ENCODE data around the gene NRF1. TPM values are rescaled to one million over a fixed set of nuclear protein-coding genes. Genes with fewer than 3 reads are reported as not detected.

NRF1 gene
- total and polyA plus RNA-seq, 2 donors: 13.8 to 14.4 TPM

DNA sequence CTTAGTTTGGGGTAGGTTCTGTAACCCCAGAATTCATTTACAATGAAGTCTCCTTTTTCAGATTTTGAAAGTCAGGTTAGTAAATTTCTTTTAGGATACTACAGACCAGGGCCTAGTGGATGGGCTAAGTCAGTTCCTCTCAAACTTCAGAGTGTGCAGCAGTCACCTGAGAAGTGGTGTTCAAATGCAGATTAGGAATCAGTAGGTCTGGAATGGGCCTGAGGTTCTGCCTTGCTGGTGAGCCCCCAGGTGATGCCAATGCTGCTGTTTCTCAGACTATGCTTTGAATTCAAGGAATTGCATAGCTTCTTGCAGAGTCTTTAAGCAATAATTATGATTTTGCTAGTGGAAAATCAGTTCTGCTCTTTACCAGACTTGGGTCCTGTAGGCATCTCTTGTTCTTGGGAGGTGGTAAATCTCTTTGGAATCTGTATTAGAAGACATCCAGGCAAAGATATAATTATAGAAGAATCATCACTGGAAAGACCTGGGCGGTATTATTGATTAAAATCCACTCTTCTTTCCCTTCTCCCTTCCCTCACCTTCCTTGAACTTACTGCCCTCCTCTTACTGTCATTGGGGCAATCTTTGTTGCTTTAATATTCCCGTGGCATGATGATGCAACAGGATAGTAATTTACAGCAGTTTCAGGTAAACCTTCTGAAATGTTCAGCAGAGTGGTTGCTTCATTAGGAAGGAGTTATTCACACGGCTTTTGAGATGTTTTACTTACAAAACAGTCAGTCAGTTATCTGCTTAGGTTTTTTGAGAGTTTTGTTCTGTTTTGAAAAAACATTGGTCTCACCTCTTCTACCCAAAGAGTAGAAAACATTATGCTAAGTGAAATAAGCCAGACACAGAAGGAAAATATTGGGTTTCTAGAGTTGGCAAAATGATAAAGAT is 87.2 kb downstream of the NRF1 start:
- DNase-seq (ENCODE audit: low read depth in 6 of 9, low spot score in 9 of 9): no peak
- 99% methylated on average over 3 of the region's 3 CpGs for WGBS
- no peaks in the 10 kb centered on the region for H3K9me3 ChIP-seq (ENCODE audit: control insufficient read depth in 2 of 2, insufficient read depth in 1 of 2, low read length in 1 of 2)
- no peaks in the 10 kb centered on the region for H3K4me1 ChIP-seq (ENCODE audit: control insufficient read depth in 2 of 2, insufficient read depth in 2 of 2, low read length in 2 of 2)
- peaks cover 0 to 27% of the 10 kb centered on the region in 2 donors for H3K36me3 ChIP-seq (ENCODE audit: control insufficient read depth in 2 of 2, insufficient read depth in 2 of 2, low read length in 1 of 2)
- no peak overlapping the region for H3K4me3 ChIP-seq (ENCODE audit: low read length in 2 of 2)
- no peak overlapping the region for H3K27ac ChIP-seq (ENCODE audit: low read depth in 1 of 2, low read length in 1 of 2)
- H3K27me3 ChIP-seq (ENCODE audit: control insufficient read depth in 2 of 2, insufficient read depth in 1 of 2, low read length in 1 of 2): no peaks in the 10 kb centered on the region

DNA sequence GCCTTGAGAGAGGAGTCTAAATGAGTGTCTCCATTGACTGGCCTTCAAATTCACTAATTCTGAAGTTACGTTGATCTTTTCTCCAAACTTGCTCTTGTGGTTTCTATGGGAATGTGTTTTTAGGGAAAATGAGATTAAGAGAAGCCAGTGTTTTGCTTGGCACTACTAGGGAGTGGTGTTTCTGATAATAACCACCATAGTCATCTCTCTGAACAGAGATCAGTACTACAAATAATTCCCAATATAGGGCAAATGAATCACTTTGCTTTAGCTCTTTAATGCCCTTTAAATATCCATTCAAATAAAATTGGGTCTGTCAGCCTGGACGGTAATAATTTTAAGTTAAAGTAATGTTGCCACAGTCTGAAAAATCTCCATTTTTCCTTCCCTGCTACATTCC is 90.8 kb downstream of the NRF1 start:
- Histone ChIP-seq H3K27ac (ENCODE audit: low read depth in 1 of 2, low read length in 1 of 2) (no peak overlapping the region), H3K27me3 (ENCODE audit: control insufficient read depth in 2 of 2, insufficient read depth in 1 of 2, low read length in 1 of 2) (no peaks in the 10 kb centered on the region), H3K4me1 (ENCODE audit: control insufficient read depth in 2 of 2, insufficient read depth in 2 of 2, low read length in 2 of 2) (no peaks in the 10 kb centered on the region), H3K4me3 (ENCODE audit: low read length in 2 of 2) (no peak overlapping the region), H3K36me3 (ENCODE audit: control insufficient read depth in 2 of 2, insufficient read depth in 2 of 2, low read length in 1 of 2) (peaks cover 5 to 30% of the 10 kb centered on the region in 2 donors), H3K9me3 (ENCODE audit: control insufficient read depth in 2 of 2, insufficient read depth in 1 of 2, low read length in 1 of 2) (no peaks in the 10 kb centered on the region)
- no peak for DNase-seq (ENCODE audit: low read depth in 6 of 9, low spot score in 9 of 9)
- 98% methylated on average over 2 of the region's 2 CpGs for WGBS

DNA sequence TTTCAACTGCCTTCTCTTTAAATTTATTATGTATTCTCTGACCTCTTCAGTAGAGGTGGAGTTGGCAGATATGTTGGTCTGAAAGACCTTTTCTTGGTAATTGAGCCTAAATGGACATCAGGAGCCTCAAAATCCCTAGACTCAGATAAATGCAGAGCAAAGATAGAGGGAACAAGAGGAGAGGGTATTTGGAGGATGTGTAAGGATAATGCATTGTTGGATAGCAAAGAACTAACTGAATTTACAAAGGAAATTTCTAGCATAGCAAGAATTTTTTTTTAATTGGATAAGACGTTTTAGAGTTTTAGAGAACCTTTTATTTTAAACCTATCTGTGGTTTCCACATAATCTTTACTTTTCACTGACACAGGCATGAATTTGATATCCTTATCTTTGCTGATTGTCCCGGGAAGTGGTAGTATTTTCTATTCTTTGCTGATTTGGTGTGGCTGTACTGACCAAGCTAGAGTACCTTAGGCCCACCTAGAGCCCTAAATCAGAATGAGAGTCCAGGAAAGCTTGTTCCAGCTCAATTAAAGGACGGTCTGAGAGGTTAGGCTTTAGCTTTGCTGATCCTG is 91.3 kb downstream of the NRF1 start:
- no peaks in the 10 kb centered on the region for H3K4me1 ChIP-seq (ENCODE audit: control insufficient read depth in 2 of 2, insufficient read depth in 2 of 2, low read length in 2 of 2)
- H3K27ac ChIP-seq (ENCODE audit: low read depth in 1 of 2, low read length in 1 of 2): no peak overlapping the region
- H3K4me3 ChIP-seq (ENCODE audit: low read length in 2 of 2): no peak overlapping the region
- H3K36me3 ChIP-seq (ENCODE audit: control insufficient read depth in 2 of 2, insufficient read depth in 2 of 2, low read length in 1 of 2): peaks cover 5 to 30% of the 10 kb centered on the region in 2 donors
- H3K27me3 ChIP-seq (ENCODE audit: control insufficient read depth in 2 of 2, insufficient read depth in 1 of 2, low read length in 1 of 2): no peaks in the 10 kb centered on the region
- H3K9me3 ChIP-seq (ENCODE audit: control insufficient read depth in 2 of 2, insufficient read depth in 1 of 2, low read length in 1 of 2): no peaks in the 10 kb centered on the region
- WGBS: 98% methylated on average over 3 of the region's 3 CpGs
- no peak for DNase-seq (ENCODE audit: low read depth in 6 of 9, low spot score in 9 of 9)

DNA sequence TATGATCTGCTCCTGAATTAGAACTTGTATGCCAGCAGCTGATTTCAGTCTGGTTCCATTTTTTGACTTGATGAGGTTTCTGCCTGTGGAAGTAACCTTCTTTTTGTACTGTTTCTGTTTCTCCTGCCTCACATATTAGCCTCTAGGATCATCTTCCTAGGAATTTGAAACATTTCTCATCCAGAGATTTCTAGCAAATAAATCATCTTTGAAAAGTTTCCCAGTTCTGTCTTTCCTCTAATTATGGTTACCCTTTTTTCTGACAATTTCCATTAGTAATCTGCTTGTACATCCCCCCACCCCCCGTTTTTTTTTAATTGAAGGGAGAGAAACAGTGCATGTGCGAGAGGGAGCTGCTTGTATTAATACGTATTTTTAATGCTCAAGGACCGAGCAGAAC is 92.2 kb downstream of the NRF1 start:
- WGBS: 97% methylated on average over 4 of the region's 4 CpGs
- Histone ChIP-seq H3K36me3 (ENCODE audit: control insufficient read depth in 2 of 2, insufficient read depth in 2 of 2, low read length in 1 of 2) (peaks cover 6 to 33% of the 10 kb centered on the region in 2 donors), H3K27me3 (ENCODE audit: control insufficient read depth in 2 of 2, insufficient read depth in 1 of 2, low read length in 1 of 2) (no peaks in the 10 kb centered on the region), H3K9me3 (ENCODE audit: control insufficient read depth in 2 of 2, insufficient read depth in 1 of 2, low read length in 1 of 2) (no peaks in the 10 kb centered on the region), H3K4me3 (ENCODE audit: low read length in 2 of 2) (no peak overlapping the region), H3K27ac (ENCODE audit: low read depth in 1 of 2, low read length in 1 of 2) (no peak overlapping the region), H3K4me1 (ENCODE audit: control insufficient read depth in 2 of 2, insufficient read depth in 2 of 2, low read length in 2 of 2) (no peaks in the 10 kb centered on the region)
- DNase-seq (ENCODE audit: low read depth in 6 of 9, low spot score in 9 of 9): no peak

DNA sequence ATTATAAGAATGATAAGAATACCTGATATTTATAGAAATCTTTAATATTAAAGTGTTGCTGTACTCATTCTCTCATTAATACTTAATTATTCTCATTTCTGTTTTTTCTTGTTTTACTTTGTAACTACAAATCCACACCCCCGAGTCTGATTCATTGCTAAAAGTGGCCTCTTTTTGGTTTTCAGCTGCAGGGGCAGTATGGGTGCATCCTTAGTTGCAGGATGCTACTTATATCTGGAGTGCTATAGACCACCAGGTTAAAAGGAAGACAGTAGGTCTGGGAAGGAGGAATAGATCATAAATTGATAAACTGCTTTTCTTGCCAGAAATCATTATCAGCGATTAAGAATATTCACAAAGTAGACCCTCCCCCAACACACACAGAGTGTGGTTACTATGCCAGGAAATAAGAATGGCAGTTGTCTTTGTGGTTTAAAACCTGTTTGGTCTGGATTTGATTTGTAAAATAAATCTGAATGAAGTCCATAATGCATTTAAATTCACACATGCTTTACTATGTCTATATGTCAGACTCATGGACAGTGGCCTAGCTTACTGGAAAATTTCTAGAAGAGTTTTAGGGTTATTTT is 96.5 kb downstream of the NRF1 start:
- Histone ChIP-seq H3K36me3 (ENCODE audit: control insufficient read depth in 2 of 2, insufficient read depth in 2 of 2, low read length in 1 of 2) (peaks cover 35 to 53% of the 10 kb centered on the region in 2 donors), H3K4me3 (ENCODE audit: low read length in 2 of 2) (no peak overlapping the region), H3K9me3 (ENCODE audit: control insufficient read depth in 2 of 2, insufficient read depth in 1 of 2, low read length in 1 of 2) (no peaks in the 10 kb centered on the region), H3K4me1 (ENCODE audit: control insufficient read depth in 2 of 2, insufficient read depth in 2 of 2, low read length in 2 of 2) (no peaks in the 10 kb centered on the region), H3K27me3 (ENCODE audit: control insufficient read depth in 2 of 2, insufficient read depth in 1 of 2, low read length in 1 of 2) (no peaks in the 10 kb centered on the region), H3K27ac (ENCODE audit: low read depth in 1 of 2, low read length in 1 of 2) (no peak overlapping the region)
- WGBS: 26% methylated on average over 2 of the region's 2 CpGs
- DNase-seq (ENCODE audit: low read depth in 6 of 9, low spot score in 9 of 9): peak in 2 of 9 donors; percentile 3 to 36

DNA sequence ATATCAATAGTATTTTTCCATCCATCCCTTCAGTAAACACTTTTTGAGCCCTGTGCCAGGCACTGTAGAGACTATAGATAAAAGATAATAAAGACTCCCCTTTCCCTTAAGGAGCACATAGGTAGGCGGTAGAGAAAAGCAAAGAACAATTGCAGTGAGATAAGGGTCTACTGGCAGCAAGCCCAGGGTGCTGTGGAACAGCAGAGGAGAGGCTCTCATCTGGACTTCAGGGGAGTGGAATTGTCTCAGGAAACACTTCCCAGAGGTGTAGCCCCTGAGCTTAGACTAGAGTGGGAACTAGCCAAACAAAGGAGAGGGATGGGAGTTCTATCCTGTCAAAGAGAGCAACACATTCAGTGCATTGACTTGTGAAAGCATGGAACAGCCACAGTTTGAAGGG is 102.0 kb downstream of the NRF1 start:
- Histone ChIP-seq H3K4me3 (ENCODE audit: low read length in 2 of 2) (no peak overlapping the region), H3K9me3 (ENCODE audit: control insufficient read depth in 2 of 2, insufficient read depth in 1 of 2, low read length in 1 of 2) (no peaks in the 10 kb centered on the region), H3K4me1 (ENCODE audit: control insufficient read depth in 2 of 2, insufficient read depth in 2 of 2, low read length in 2 of 2) (no peaks in the 10 kb centered on the region), H3K36me3 (ENCODE audit: control insufficient read depth in 2 of 2, insufficient read depth in 2 of 2, low read length in 1 of 2) (peaks cover 63 to 81% of the 10 kb centered on the region in 2 donors), H3K27ac (ENCODE audit: low read depth in 1 of 2, low read length in 1 of 2) (no peak overlapping the region), H3K27me3 (ENCODE audit: control insufficient read depth in 2 of 2, insufficient read depth in 1 of 2, low read length in 1 of 2) (no peaks in the 10 kb centered on the region)
- WGBS: 98% methylated on average over 1 of the region's 1 CpG
- DNase-seq (ENCODE audit: low read depth in 6 of 9, low spot score in 9 of 9): no peak

DNA sequence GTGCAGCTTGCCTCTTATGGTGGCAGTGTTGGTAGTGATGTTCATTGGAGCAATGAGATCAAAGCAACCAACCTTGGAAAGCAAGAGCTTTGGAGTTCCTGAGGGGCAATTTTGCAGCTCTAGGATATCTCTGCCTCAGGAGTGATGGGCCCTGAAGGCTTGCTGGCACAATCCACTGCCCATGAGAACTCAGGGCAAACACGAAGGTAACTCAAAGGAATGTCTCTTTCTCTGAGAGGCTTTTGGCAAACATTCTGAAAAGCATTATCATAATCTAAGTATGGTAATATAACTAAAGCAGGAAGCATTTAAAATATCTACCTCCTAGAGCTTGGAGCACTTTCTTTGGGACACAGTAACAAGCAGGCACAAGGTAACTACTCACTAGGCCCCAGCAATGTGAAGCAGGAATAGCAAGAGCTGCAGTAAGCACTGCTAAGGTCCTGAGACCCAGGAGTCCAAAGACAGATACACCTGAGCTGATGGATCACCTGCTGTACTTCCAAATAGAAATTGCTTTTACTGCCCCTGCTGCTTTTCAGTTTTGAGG is 103.1 kb downstream of the NRF1 start:
- Histone ChIP-seq H3K9me3 (ENCODE audit: control insufficient read depth in 2 of 2, insufficient read depth in 1 of 2, low read length in 1 of 2) (no peaks in the 10 kb centered on the region), H3K4me1 (ENCODE audit: control insufficient read depth in 2 of 2, insufficient read depth in 2 of 2, low read length in 2 of 2) (peaks cover 0 to 1% of the 10 kb centered on the region in 2 donors), H3K36me3 (ENCODE audit: control insufficient read depth in 2 of 2, insufficient read depth in 2 of 2, low read length in 1 of 2) (peaks cover 64 to 81% of the 10 kb centered on the region in 2 donors), H3K4me3 (ENCODE audit: low read length in 2 of 2) (no peak overlapping the region), H3K27ac (ENCODE audit: low read depth in 1 of 2, low read length in 1 of 2) (no peak overlapping the region), H3K27me3 (ENCODE audit: control insufficient read depth in 2 of 2, insufficient read depth in 1 of 2, low read length in 1 of 2) (no peaks in the 10 kb centered on the region)
- DNase-seq (ENCODE audit: low read depth in 6 of 9, low spot score in 9 of 9): no peak
- WGBS: 95% methylated on average over 1 of the region's 1 CpG

DNA sequence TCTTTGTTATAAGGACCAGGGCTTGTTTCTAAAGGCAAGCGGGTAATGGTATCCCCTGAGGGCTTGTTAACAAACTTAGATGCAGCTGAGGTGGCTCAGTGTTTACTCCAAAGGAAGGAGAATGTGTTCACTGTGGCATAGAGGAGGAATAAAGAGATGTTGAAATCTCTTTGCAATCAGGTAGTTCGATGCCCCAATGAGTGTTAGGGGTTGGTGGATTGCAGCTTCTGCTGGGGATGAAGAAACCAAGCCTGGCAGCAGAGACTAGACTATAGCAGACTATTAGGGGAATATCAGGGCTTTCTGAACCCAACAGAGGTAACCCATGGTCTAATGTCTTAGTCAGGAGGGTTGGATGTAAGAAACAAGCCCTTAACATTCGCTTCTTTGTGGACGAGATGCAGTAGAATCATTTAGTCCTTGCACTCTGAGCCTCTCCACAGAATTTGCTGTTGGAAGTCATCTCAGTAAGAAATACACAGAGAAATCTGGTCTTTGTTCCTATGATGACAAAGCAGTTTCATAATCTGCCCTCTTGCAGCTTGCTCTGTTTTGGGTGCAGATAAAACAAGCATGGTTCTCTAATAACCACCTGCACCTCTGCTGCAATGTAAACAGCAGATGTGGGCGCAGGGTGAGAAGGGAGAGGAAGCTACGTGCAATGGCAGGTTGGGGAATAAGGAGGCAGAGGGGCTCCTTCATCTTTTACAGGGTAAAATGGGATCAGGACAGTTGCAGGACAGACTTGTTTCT is 108.6 kb downstream of the NRF1 start:
- WGBS: 66% methylated on average over 6 of the region's 6 CpGs
- Histone ChIP-seq H3K9me3 (ENCODE audit: control insufficient read depth in 2 of 2, insufficient read depth in 1 of 2, low read length in 1 of 2) (no peaks in the 10 kb centered on the region), H3K27ac (ENCODE audit: low read depth in 1 of 2, low read length in 1 of 2) (peak overlapping the region in 1 of 2 donors; percentile 85), H3K4me1 (ENCODE audit: control insufficient read depth in 2 of 2, insufficient read depth in 2 of 2, low read length in 2 of 2) (peaks cover 0 to 10% of the 10 kb centered on the region in 2 donors), H3K27me3 (ENCODE audit: control insufficient read depth in 2 of 2, insufficient read depth in 1 of 2, low read length in 1 of 2) (no peaks in the 10 kb centered on the region), H3K4me3 (ENCODE audit: low read length in 2 of 2) (no peak overlapping the region), H3K36me3 (ENCODE audit: control insufficient read depth in 2 of 2, insufficient read depth in 2 of 2, low read length in 1 of 2) (peaks cover 34 to 70% of the 10 kb centered on the region in 2 donors)
- DNase-seq (ENCODE audit: low read depth in 6 of 9, low spot score in 9 of 9): peak in 6 of 9 donors; percentile 13 to 66 (median 32)

Data from thymus (tissue), 11 donors.